ENCODE measurements around the gene CTRB1.
"Not testable (repeated sequence)": the region's sequence is repeated elsewhere in the genome, so short reads cannot be mapped to it uniquely, and the experiment has no call there.

CTRB1 gene

DNA sequence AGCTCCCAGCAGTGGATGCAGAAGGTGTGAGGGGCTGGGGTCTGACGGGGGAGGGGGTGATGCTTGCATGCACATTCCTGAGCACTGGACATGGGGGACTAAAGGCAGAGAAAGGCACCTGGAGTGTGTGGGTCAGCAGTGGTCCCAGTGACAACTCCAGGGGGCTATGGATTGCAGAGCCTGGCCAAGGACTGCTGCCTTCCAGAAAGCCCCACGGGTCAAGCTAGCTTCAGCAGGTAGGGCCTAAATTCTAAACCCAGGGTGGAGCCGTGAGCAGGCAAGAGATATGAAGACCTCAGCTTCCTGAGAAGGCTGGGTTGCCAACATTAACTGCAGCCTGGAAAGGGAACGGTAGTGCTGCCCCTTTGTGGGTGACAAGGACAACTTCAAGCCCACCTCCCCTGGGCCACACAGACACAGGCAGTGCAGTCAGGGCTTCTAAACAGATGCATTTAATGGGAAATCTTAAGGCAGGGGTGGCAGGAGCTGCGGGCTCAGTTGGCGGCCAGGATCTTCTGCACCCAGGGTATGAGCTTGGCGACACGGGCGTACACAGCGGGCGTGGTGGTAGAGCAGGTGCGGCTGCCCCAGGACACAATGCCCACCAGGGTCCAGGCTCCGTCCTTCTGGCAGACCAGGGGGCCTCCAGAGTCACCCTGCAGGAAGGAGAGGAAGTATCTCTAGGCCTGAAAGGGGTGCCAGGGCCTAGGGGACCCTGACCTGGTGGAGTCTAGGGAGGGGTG is 14.9 kb upstream of the CTRB1 start:
- H3K27ac ChIP-seq, result no peak overlapping the region
- DNase-seq (ENCODE audit: low read depth, low spot score), result no peak

DNA sequence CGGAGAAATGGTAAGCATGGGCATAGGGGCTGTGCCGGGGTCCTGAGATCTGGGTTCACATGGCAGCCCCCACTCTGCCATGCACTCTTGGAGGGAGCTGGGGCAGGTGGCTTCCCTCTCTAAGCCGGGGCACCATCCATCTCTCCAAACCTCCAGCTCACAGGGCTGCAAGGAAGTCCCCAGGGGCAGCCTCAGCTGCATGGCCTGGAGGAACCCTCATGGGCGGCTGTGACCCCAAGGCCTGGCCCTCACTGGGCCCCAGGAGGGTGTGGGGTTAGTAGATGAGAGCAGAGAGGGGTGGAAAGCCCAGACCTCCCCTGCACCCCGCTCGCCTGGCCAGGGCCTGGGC is 14.4 kb upstream of the CTRB1 start:
- H3K27ac ChIP-seq, result no peak overlapping the region
- DNase-seq (ENCODE audit: low read depth, low spot score), result no peak

DNA sequence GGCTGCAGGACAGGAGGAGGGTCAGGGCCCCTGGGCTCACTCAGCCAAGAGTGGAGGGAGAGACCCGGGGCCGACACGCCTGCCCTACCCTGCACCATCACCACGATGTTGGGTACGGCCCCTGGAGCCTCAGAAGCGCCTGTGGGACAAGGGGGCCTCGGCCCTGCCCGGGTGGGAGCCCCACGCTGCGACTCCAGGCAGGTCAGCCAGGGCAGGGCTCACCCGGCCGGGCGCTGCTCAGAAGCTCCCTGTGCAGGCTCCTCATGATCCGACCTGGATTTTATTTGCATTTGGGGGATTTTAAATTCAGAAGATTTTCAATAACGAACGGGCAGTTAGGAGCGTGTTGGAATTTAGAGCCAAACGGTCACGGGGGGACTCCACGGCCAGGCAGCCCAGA is 13.9 kb upstream of the CTRB1 start:
- DNase-seq (ENCODE audit: low read depth, low spot score); H3K27ac ChIP-seq: not testable (repeated sequence)

DNA sequence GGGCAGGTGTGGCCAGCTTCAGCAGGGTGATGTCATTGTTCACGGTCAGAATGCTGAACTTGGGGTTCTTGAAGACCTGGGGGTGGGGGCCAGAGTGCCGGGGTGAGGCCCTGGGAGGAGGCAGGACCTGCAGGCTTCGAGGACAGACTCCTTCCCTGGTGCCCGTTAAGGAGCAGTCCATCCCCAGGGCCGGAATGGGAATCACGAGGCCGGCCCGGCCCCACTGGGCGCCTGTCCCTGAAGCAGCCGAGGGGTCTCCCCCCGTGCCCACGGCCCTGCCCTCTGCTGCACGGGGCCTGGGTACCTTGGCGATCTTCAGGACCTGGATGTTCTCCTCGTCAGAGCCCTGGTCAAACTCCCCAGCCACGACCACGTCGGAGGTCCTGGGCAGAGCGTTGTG is 13.3 kb upstream of the CTRB1 start:
- not testable (repeated sequence) for H3K27ac ChIP-seq; DNase-seq (ENCODE audit: low read depth, low spot score)

DNA sequence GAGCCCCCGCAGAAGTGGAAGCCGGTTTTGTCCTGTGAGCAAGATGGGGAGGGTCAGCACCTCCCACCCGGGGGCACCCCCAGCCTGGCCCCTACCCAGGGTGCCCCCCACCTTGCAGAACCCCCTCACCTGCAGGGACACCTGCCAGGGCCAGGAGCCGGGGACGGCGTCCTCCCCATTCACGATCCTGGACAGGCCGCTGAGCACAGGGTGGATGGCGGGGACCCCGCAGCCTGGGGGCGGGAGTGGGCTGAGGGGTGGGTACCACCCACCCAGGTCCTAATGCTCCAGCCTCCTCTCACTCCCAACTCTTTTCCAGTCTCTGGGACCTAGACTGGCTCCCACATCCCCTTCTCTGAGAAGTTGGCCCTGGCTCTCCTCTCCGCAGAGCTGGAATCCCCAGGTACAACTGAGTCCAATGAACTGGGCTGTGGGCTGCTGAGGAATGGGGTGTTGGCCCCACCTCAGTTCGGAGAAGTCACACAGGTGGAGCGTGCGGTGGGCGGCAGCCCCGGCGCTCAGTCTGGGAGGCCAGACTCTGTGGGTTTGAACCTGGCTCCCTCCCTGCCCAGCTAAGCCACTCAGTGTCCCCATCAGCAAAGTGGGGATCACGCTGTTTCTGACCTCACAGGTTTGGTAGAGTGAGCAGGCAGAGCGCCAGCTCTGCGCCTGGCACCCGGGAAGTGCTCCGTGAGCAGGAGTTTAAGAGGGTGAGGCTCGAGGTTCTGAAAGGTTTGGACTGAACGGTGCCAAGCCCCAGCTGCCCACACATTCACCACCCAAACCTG is 12.6 kb upstream of the CTRB1 start:
- not testable (repeated sequence) for H3K27ac ChIP-seq; DNase-seq (ENCODE audit: low read depth, low spot score)

DNA sequence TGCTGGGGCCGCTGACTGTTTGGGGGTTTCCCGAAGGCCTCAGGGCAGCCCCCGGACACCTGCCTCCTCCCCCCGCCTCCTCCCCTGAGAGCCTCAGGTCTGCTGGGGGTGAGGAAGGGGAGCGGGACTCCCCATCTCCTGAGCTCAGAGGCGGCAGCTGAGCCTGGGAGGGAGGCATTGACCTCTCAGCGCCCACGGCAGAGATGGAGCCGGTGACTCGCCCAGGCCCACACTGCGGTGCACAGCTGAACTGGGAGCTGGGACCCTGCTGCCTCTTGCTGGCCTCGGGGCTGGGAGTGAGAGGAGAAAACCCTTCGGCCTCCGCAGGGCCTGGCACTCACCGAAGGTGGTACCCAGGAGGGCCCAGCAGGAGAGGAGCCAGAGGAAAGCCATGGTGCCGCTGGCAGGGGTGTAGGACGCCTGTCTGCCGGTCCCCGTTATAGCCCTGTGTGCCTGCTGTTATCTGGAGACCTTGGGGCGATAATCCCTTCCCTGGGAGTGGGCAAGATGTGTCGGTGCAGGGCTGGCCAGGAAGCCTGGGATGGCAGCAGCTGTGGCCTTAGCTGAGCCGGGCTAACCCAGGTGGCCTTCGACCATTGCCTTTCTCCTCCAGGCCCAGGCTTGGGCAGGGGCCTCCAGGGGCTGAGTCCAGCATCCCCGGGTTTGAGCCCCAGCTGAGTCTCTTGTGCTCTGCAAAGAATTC is 11.9 kb upstream of the CTRB1 start, which contains the start of gene CTRB2:
CTRB2 (minus strand) TSS at position 413 of the 703 bp plus-strand sequence; CDS start at position 393, 20 bp downstream.
- H3K27ac ChIP-seq, result no peak within 1 kb of the TSS
- DNase-seq (ENCODE audit: low read depth, low spot score), result no peak

DNA sequence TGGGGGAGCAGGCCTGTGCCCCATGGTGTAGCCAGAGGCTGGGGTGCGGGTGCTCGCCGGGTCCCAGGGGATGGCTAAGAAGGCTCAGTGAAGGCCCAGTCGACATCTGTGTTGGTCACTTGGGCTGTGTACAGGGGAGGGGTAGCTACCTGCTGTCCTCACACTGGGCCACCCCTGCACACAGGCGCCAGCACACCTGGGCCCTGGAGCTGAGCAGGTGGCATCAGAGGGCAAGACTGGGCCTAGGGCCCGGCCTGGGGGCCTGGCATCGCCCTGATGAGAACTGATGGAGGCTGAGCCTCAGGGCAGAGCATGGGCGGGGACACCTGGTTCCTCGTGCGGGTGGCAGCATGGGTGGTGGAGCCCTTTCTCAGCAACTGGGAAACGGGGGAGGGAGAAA is 11.0 kb upstream of the CTRB1 start:
- H3K27ac ChIP-seq, result no peak overlapping the region
- no peak for DNase-seq (ENCODE audit: low read depth, low spot score)

DNA sequence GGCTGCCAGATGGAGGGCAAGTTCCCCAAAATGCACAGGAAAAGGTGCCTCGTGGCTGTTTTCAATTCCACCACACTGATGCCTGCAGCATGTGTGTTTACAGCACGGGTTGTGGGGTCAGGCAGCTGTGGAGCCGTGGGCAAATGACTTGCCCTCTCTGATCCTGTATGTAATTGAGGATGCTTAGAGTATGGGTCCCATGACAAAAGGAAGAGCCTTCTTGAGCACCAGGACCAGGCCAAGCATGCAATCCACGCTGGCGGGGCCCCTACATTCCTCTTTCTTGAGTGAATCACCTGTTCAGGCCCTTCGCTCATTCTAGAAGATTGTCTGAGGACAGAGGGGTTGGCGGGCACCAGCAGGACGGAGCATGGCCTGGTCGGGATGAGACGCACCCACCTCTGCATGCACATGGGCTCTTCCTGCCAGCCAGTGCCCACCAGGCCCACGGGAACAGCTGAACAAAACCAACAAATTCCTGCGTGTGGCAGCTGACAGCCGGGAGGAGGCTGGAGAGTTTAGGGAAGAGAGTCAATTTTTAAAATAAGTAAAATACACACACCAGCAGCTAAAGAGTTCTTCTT is 10.5 kb upstream of the CTRB1 start:
- no peak for DNase-seq (ENCODE audit: low read depth, low spot score)
- H3K27ac ChIP-seq, result no peak overlapping the region

DNA sequence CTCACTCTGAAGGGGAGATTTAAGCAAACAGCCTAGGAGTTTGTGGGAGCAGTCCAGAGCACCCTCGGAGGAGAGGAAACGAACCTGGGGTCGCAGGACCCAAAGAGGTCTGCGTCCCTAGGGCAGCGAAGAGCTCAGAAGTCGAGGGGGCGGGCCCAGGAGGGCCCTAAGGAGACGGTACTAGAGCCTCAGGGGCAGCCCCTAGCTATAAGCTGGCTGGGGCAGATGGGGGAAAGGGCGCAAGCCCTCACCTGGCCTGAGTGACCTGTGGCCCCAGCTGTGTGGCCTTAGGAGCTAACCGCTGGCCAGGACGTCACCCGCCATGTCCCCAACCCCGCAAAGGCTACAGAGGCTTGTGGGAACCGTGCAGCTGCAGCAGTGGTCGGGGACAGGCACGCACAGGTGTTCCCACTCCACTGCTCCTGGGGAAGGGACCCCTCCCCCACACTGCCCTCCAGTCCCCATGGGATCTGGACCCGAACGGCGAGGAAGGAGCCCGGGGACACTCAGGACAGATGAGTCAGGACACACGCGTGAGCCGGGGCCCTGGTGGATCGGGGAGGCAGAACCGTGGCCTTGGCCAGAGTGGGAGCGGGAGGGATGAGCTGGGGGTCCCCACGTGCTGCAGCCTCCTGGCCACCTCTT is 9.8 kb upstream of the CTRB1 start:
- no peak for DNase-seq (ENCODE audit: low read depth, low spot score)
- no peak overlapping the region for H3K27ac ChIP-seq

DNA sequence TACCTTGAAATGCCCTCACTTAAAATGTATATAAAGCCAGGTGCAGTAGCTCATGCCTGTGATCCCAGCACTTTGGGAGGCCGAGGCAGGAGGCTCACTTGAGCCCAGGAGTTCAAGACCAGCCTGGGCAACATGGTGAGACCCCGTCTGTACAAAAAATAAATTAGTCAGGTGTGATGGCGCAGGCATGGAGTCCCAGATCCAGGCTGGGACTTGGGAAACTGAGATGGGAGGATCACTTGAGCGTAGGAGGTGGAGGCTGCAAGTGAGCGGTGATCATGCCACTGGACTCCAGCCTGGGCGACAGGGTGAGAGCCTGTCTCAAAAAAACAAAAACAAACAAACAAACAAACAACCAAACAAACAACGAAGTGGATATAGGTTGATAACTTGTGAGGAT is 9.3 kb upstream of the CTRB1 start:
- not testable (repeated sequence) for DNase-seq (ENCODE audit: low read depth, low spot score); H3K27ac ChIP-seq

DNA sequence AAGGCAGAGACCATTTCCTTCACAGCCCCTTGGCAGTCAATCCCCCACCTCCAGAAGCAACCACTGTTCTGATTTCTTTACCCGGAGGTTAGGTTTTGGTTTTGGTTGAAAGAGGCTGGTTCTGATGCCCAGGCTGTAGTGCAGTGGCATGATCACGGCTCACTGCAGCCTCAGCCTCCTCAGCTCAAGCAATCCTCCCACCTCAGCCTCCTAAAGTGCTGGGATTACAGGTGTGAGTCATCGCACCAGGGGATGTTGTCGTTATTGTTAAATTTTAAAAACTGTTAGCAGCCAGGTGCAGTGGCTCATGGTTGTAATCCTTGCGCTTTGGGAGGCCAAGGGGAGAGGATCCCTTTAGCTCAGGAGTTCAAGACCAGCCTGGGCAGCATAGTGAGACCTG is 8.8 kb upstream of the CTRB1 start:
- DNase-seq (ENCODE audit: low read depth, low spot score), result no peak
- H3K27ac ChIP-seq, result no peak overlapping the region

DNA sequence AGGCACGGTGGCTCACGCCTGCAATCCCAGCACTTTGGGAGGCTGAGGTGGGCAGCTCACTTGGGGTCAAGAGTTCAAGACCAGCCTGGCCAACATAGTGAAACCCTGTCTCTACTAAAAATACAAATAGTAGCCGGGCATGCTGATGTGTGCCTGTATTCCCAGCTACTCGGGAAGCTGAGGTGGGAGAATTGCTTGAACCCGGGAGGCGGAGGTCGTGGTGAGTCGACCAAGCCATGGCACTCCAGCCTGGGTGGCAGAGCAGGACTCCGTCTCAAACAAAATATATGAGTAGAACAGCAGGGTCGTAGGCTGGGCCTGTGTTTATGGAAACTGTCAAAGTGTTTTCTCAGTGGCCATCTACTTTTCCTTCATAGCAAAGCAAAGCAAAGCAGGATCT is 7.5 kb upstream of the CTRB1 start:
- DNase-seq (ENCODE audit: low read depth, low spot score); H3K27ac ChIP-seq: not testable (repeated sequence)

DNA sequence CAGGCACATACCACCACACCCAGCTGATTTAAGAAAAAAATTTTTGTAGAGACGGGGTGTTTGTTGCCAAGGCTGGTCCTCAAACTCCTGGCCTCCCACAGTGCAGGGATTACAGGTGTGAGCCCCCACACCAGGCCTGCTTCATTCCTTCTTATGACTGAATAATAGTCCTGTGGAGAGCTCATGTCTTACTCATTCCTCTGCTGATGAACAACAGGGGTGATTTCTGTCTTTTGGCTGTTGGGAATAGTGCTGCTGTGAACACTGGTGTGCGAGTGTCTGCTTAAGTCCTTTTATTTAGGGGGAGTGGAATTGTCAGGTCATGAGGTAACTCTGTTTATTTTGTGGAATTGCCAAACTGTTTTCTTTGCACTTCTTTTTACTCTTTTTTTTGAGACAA is 2.7 kb upstream of the CTRB1 start:
- no peak for DNase-seq (ENCODE audit: low read depth, low spot score)
- H3K27ac ChIP-seq, result no peak overlapping the region

DNA sequence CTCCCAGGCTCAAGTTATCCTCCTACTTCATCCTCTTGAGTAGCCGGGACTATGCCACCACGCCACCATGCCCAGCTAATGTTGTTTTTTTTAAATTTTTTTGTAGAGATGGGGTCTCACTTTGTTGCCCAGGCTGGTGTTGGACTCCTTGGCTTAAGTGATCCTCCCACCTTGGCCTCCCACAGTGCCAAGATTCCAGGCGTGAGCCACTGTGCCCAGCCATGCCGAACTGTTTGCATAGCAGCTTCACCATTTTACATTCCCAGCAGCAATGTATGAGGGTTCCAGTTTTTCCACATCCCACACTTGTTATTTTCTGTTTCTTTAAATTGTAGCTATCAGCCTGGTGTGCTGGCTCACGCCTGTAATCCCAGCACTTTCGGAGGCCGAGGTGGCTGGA is 2.2 kb upstream of the CTRB1 start:
- DNase-seq (ENCODE audit: low read depth, low spot score), result no peak
- no peak overlapping the region for H3K27ac ChIP-seq

DNA sequence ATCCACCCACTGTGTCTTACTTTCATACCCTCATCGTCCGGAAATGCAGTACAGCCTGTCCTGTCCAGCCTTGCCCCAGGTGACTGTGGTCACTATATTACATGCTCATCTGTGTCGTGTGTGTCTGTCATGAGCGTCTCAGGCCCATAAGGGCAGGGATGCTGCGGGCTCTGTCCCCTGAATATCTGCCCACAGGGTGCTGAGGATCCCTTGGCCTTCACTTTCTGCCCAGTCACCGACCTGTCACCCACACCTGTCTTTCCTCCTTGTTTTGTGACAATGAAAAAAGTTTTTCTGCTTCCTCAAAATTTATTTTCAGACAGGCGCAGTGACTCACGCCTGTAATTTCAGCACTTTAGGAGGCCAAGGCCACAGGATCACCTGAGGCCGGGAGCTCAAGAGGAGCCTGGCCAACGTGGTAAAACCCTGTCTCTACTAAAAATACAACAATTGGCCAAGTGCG is 1.4 kb upstream of the CTRB1 start:
- H3K27ac ChIP-seq, result no peak overlapping the region
- DNase-seq (ENCODE audit: low read depth, low spot score), result no peak

DNA sequence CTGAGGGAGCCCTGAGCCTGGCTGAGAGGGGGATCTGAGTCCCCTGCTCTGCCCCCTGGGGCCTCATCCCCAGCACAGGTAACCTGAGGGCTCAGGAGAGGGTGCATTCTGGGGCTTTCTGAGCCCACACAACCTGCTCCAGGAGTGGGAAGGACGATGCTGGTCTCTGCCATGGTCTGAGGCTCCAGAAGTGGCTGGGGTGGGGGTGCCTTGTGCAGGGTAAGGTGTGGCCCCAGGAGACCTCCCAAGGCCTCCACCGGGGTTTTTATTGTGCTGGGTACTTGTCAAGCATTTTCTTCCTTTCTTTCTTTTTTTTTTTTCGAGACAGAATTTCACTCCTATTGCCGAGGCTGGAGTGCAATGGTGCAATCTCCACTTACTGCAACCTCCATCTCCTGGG is 300 bp downstream of the CTRB1 start:
- DNase-seq (ENCODE audit: low read depth, low spot score), result no peak
- H3K27ac ChIP-seq, result no peak overlapping the region

DNA sequence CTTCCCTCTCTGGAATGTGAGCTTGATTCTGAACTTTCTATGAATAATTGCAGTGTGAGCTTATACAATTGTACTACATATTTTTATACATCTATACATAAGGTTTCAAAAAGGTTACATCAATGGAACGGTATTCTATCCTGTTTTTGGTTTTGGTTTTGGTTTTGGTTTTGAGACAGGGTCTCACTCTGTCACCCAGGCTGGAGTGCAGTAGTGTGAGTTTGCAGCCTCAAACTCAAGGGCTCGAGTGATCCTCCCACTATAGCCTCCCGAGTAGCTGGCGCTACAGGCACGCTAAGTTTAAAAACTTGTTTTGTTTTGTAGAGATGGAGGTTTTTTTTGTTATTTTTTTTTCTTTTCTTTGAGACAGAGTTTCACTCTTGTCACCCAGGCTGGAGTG is 1.1 kb downstream of the CTRB1 start:
- DNase-seq (ENCODE audit: low read depth, low spot score), result no peak
- H3K27ac ChIP-seq, result no peak overlapping the region

DNA sequence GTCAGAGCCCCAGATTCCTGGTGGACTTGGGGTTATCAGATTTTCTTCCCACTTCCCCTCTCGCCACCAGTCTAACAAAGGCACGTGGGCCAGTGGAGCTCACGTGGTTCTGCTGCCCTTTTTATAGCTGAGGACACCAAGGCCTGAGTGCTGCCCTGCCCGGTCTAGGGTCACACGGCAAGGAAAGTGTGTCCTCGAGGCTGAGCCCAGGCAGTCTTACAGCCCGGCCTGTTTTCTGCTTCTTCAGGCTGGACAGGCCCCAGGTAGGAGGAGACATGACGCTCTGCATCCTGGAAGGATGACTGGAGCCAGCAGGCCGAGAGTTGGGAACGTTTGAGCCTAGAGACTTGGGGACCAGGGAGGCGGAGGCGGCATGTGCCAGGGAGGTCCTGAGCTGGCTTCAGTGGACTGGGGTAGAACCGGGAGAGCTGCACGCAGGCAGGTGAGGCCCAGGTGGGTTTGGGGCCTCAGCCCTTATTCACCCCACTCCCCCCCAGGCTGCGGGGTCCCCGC is 3.5 kb downstream of the CTRB1 start:
- H3K27ac ChIP-seq, result no peak overlapping the region
- no peak for DNase-seq (ENCODE audit: low read depth, low spot score)

DNA sequence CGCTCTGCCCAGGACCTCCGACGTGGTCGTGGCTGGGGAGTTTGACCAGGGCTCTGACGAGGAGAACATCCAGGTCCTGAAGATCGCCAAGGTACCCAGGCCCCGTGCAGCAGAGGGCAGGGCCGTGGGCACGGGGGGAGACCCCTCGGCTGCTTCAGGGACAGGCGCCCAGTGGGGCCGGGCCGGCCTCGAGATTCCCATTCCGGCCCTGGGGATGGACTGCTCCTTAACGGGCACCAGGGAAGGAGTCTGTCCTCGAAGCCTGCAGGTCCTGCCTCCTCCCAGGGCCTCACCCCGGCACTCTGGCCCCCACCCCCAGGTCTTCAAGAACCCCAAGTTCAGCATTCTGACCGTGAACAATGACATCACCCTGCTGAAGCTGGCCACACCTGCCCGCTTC is 4.3 kb downstream of the CTRB1 start:
- H3K27ac ChIP-seq; DNase-seq (ENCODE audit: low read depth, low spot score): not testable (repeated sequence)

Data from epithelial cell of prostate (primary cell).